Measurements from ENCODE around the gene SDK2.

The SDK2 gene

GRCh38 chr17:73452009-73452408, 192.2 kb downstream of the SDK2 start:
- DNase-seq (ENCODE audit: low spot score) = no peak

GRCh38 chr17:73447319-73447718, 196.9 kb downstream of the SDK2 start:
- DNase-seq (ENCODE audit: low spot score) = no peak

GRCh38 chr17:73446617-73447016, 197.6 kb downstream of the SDK2 start:
- no peak for DNase-seq (ENCODE audit: low spot score)

DNA sequence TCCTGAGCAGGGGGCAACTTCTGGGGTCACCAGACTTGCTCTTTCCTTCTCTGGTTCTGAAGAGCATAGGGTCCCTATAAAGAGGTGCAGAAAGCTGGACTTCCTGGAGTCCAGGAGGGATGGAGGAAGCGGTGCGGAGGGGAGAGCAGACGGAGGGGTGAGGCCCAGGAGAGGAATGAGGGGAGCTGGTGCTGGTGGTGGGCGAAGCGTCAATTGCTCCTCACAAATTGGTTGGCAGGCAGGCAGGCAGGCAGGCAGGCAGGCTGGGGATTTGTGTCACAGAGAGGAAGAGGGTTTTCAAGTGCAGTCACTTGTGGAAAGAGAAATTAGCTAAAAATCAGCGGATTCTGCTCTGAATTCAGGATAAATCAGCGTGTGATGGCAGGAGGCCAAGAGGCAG, 198.8 kb downstream of the SDK2 start:
- DNase-seq (ENCODE audit: low spot score) = no peak

DNA sequence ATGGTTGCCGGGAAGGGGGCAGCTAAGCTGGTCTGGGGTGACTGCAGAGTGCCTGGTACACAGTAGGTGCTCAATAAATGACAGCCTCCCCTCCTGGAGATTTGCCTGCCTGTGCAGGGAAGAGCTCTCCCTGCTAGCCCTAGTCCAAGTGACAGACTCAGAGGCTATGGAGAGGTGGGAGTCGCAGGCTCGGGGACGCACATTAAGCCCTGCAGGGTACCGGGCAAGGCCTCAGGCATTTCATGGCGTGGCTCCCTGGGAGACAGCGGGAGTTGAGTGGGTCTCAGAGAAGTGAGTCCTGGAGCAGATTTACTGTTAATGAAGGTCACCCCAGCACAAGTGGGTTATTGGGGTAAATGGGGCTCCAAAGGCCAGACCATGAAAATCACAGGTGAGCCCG, 200.2 kb downstream of the SDK2 start:
- DNase-seq (ENCODE audit: low spot score) = no peak

- no peak for DNase-seq (ENCODE audit: low spot score)
Measured at GRCh38 chr17:73439597-73439996, 204.6 kb downstream of the SDK2 start.

GRCh38 chr17:73437826-73438225, 206.4 kb downstream of the SDK2 start:
- DNase-seq (ENCODE audit: low spot score) = no peak

GRCh38 chr17:73436954-73437353, 207.3 kb downstream of the SDK2 start:
- no peak for DNase-seq (ENCODE audit: low spot score)

- no peak for DNase-seq (ENCODE audit: low spot score)
Measured at GRCh38 chr17:73435412-73435811, 208.8 kb downstream of the SDK2 start.

DNA sequence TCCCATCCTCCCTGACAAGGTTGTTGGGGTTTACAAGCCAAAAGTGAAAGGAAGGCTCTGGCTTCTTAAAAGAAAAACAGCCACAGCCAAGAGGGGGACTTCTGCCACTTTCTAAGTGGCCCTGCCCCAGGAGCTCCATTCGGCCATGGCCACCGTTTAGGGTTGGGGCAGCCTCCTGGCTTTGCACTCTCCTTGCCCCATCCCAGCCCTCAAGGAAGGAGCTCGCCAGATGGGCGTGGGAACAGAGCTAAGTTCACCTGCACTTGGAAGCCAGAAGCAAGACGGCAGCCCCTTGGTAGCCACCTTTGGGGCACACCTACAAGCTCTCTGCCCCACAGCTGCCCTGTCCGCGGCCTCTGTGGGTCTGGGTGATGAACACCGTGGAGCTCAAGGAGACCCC, 210.1 kb downstream of the SDK2 start:
- no peak for DNase-seq (ENCODE audit: low spot score)

- DNase-seq (ENCODE audit: low spot score) = no peak
Measured at GRCh38 chr17:73433501-73433900, 210.7 kb downstream of the SDK2 start.

DNA sequence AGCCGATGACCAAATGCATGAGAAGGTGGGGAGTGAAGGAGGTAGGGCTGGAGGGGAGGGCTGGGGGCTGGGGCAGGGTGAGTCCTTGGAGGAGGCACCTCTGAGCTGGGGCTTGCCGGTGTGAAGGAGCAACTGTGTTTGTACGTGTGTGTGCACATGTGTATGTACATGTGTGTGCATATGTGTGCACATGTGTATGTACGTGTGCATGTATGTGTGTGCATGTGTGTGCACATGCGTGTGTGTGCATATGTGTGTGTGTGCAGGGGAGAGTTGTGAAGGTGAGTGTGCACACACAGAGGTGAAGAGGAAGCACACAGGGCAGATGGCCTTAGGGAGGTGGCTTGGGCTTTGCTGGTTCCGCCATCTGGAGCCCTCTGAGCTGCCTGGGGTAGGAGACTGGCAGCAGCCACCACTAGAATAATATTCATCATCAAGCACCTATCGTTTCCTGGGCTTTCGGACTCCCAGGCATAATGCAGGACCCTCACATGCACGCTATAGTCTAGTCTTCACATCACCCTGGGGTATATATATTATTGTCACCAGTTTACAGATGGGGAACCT, 211.5 kb downstream of the SDK2 start:
- no peak for DNase-seq (ENCODE audit: low spot score)

GRCh38 chr17:73431401-73432205, 212.6 kb downstream of the SDK2 start:
- DNase-seq (ENCODE audit: low spot score) = no peak

- peak; percentile 27 for DNase-seq (ENCODE audit: low spot score)
Measured at GRCh38 chr17:73430848-73431247, 213.4 kb downstream of the SDK2 start.

GRCh38 chr17:73430165-73430680, 214.0 kb downstream of the SDK2 start:
- DNase-seq (ENCODE audit: low spot score) = no peak

- DNase-seq (ENCODE audit: low spot score) = peak; percentile 72
Measured at GRCh38 chr17:73429440-73430164, 214.6 kb downstream of the SDK2 start.

DNA sequence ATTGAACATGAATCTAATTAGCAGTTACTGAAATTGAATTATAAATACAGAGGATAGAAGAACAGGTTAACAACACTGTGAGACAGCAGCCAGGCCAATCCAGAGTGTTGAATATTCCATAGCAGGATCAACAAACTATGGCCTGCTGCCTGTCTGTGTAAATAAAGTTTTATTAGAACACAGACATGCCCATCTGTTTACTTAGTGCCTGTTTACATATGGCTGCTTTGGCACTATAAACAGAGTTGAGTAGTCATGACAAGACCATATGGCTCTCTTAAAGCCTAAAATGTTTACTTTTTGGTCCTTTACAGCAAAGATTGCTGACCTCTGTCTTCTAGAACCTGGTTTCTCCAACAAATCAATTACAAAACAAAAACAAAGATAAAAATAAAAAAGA, 217.0 kb downstream of the SDK2 start:
- DNase-seq (ENCODE audit: low spot score) = no peak

DNA sequence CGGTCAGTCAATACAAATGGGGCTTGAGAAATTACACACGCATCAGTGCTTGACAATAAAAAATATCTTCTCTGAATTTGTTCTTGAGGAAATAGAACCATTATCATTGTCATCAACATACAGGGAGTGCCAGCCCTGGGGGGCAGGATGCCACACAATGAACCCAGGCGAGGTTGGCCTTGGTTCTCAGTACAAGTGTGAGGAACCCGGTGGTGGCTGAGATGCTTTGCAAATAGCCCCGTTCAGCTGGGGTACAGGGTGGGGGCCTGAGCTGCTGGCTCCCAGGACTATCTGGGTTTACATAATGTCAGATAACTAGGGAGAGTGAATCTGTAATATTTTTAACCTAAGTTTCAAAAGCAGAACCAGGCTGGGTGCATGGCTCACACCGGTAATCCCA, 219.7 kb downstream of the SDK2 start:
- DNase-seq (ENCODE audit: low spot score) = no peak

GRCh38 chr17:73423806-73424205, 220.4 kb downstream of the SDK2 start:
- no peak for DNase-seq (ENCODE audit: low spot score)

GRCh38 chr17:73423159-73423715, 221.0 kb downstream of the SDK2 start:
- DNase-seq (ENCODE audit: low spot score) = no peak

- no peak for DNase-seq (ENCODE audit: low spot score)
Measured at GRCh38 chr17:73422121-73422520, 222.1 kb downstream of the SDK2 start.

DNA sequence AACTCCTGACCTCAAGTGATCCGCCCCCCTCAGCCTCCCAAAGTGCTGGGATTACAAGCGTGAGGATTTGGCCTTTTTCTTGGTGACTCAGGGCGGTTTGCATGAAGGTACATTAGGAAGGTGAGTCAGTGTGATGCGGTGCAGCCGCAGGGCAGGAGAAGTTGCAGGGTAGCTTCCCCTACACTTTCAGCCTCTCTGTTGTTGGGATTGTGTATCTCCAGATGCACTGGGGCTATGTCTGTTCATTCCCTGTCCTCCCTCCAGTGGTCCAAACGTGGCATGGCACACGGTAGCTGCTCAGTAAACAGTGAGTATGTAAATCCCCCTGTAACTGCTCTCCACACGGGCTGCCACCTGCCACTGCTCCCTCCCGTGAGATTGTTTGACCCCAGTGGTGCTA, 223.3 kb downstream of the SDK2 start:
- DNase-seq (ENCODE audit: low spot score) = no peak

GRCh38 chr17:73419881-73420280, 224.4 kb downstream of the SDK2 start:
- no peak for DNase-seq (ENCODE audit: low spot score)

Measured in SW480 (cell line).